Neural progenitor cell (in vitro differentiated cells): ENCODE measurements around the gene PNP. TPM values are rescaled to one million over a fixed set of nuclear protein-coding genes. Genes with fewer than 3 reads are reported as not detected.

Source experiments
- DNase-seq: peaks from one replicate; pipeline ENCODE4 v3.0.0-alpha.2; 2016; ENCODE audit warnings: low spot score
- H2AFZ ChIP-seq: fragments of 200-600 bp; sonication (generic); replicated peaks from 2 replicates; pipeline ENCODE4 v1.6.1; 2016; ENCODE audit warnings: antibody characterized with exemption
- H3F3A ChIP-seq: fragments of 200-600 bp; sonication (generic); 2 replicates; pipeline ENCODE4 v1.6.1; 2016; ENCODE audit warnings: antibody characterized with exemption, low read depth
- H3K27ac ChIP-seq: fragments of 200-600 bp; sonication (generic); 2 replicates; pipeline ENCODE4 v1.5.1; 2016; ENCODE audit warnings: mild to moderate bottlenecking
- H3K27me3 ChIP-seq: fragments of 200-600 bp; sonication (generic); 2 replicates; pipeline ENCODE4 v1.6.1; 2016; ENCODE audit warnings: mild to moderate bottlenecking, moderate library complexity
- H3K36me3 ChIP-seq: fragments of 200-600 bp; sonication (generic); 2 replicates; pipeline ENCODE4 v1.5.1; 2016
- H3K4me1 ChIP-seq: fragments of 200-600 bp; sonication (generic); 2 replicates; pipeline ENCODE4 v1.6.1; 2016; ENCODE audit warnings: mixed run types
- H3K4me2 ChIP-seq: fragments of 200-600 bp; sonication (generic); 2 replicates; pipeline ENCODE4 v1.6.1; 2016
- H3K4me3 ChIP-seq: fragments of 200-600 bp; sonication (generic); 2 replicates; pipeline ENCODE4 v1.5.1; 2016
- H3K79me2 ChIP-seq: fragments of 200-600 bp; sonication (generic); 2 replicates; pipeline ENCODE4 v1.6.1; 2016; ENCODE audit warnings: low read depth
- H3K9ac ChIP-seq: fragments of 200-600 bp; sonication (generic); 2 replicates; pipeline ENCODE4 v1.6.1; 2016
- H3K9me3 ChIP-seq: fragments of 200-600 bp; sonication (generic); 2 replicates; pipeline ENCODE4 v1.5.1; 2016; ENCODE audit warnings: low read depth
- H4K20me1 ChIP-seq: fragments of 200-600 bp; sonication (generic); 2 replicates; pipeline ENCODE4 v1.6.1; 2016; ENCODE audit warnings: low read depth
- H3K27ac Mint-ChIP-seq: 3 replicates; pipeline ENCODE4 v1.8.0; 2021; ENCODE audit warnings: mixed read lengths
- H3K27me3 Mint-ChIP-seq: 2 replicates; pipeline ENCODE4 v1.8.0; 2022; ENCODE audit warnings: low read depth, mild to moderate bottlenecking, inconsistent platforms, moderate library complexity, mixed read lengths; ENCODE audit not compliant: insufficient read depth
- H3K36me3 Mint-ChIP-seq: 3 replicates; pipeline ENCODE4 v1.8.0; 2021; ENCODE audit warnings: mixed read lengths
- H3K4me1 Mint-ChIP-seq: 3 replicates; pipeline ENCODE4 v1.8.0; 2021; ENCODE audit warnings: mixed read lengths
- H3K4me3 Mint-ChIP-seq: 3 replicates; pipeline ENCODE4 v1.8.0; 2021; ENCODE audit warnings: mild to moderate bottlenecking, moderate library complexity, mixed read lengths
- H3K9me3 Mint-ChIP-seq: 3 replicates; pipeline ENCODE4 v1.8.0; 2020; ENCODE audit warnings: mixed read lengths
- CTCF ChIP-seq: fragments of 200-600 bp; sonication (generic); IDR thresholded peaks from 2 replicates; pipeline ENCODE4 v1.5.1; 2017; ENCODE audit warnings: antibody characterized with exemption, mild to moderate bottlenecking
- EZH2 ChIP-seq: fragments of 200-600 bp; sonication (generic); IDR thresholded peaks from 2 replicates; pipeline ENCODE4 v1.6.1; 2017; ENCODE audit warnings: antibody characterized with exemption, mild to moderate bottlenecking, moderate library complexity
- EZH2phosphoT487 ChIP-seq: fragments of 200-600 bp; sonication (generic); IDR thresholded peaks from 2 replicates; pipeline ENCODE4 v1.6.1; 2017; ENCODE audit warnings: antibody characterized with exemption
- total RNA-seq: library from RNA; depleted of rRNA; stranded (reverse); fragments of >200 nt; gene quantifications from 2 replicates; pipeline ENCODE4 v1.2.3, GENCODE V29; 2015; ENCODE audit warnings: low replicate concordance

PNP gene
- total RNA-seq, 1 donor from 2014 or later, result 43.6 TPM

GRCh38 chr14:20516921-20517320 lies 47.7 kb downstream of the PNP start:
- no peaks in the 10 kb centered on the region for H3K36me3 ChIP-seq
- H3K4me2 ChIP-seq, result no peak overlapping the region
- Mint-ChIP-seq H3K9me3 (no peaks in the 10 kb centered on the region), H3K27me3 (no peaks in the 10 kb centered on the region), H3K27ac (no peak overlapping the region), H3K4me1 (no peaks in the 10 kb centered on the region), H3K4me3 (no peak overlapping the region), H3K36me3 (no peaks in the 10 kb centered on the region)
- H4K20me1 ChIP-seq, result no peaks in the 10 kb centered on the region
- H3K9me3 ChIP-seq, result no peaks in the 10 kb centered on the region
- H3K27ac ChIP-seq, result no peak overlapping the region
- H3K79me2 ChIP-seq, result no peaks in the 10 kb centered on the region
- no peaks in the 10 kb centered on the region for H3K4me1 ChIP-seq
- H3F3A ChIP-seq, result no peaks in the 10 kb centered on the region
- no peak overlapping the region for H3K4me3 ChIP-seq
- H3K27me3 ChIP-seq, result no peaks in the 10 kb centered on the region
- peak overlapping the region; percentile 5 for H2AFZ ChIP-seq
- H3K9ac ChIP-seq, result no peak overlapping the region
- no peak for TF ChIP-seq CTCF
- no peak for TF ChIP-seq EZH2
- no peak for DNase-seq

- Mint-ChIP-seq H3K4me3 (no peak overlapping the region), H3K4me1 (no peaks in the 10 kb centered on the region), H3K27ac (no peak overlapping the region), H3K27me3 (peaks cover 3% of the 10 kb centered on the region), H3K36me3 (no peaks in the 10 kb centered on the region), H3K9me3 (no peaks in the 10 kb centered on the region)
- H3K9ac ChIP-seq, result no peak overlapping the region
- TF ChIP-seq EZH2phosphoT487 (no peak), EZH2 (no peak), CTCF (no peak)
- H3K27me3 ChIP-seq, result no peaks in the 10 kb centered on the region
- no peak for DNase-seq
- H3K9me3 ChIP-seq, result no peaks in the 10 kb centered on the region
- no peak overlapping the region for H2AFZ ChIP-seq
- no peaks in the 10 kb centered on the region for H3K4me1 ChIP-seq
- H4K20me1 ChIP-seq, result no peaks in the 10 kb centered on the region
- no peak overlapping the region for H3K4me2 ChIP-seq
- no peaks in the 10 kb centered on the region for H3F3A ChIP-seq
- no peak overlapping the region for H3K27ac ChIP-seq
- H3K36me3 ChIP-seq, result no peaks in the 10 kb centered on the region
- H3K4me3 ChIP-seq, result no peak overlapping the region
- H3K79me2 ChIP-seq, result no peaks in the 10 kb centered on the region
Observed at GRCh38 chr14:20522332-20522731, 53.1 kb downstream of the PNP start.

GRCh38 chr14:20524027-20524426 lies 54.8 kb downstream of the PNP start:
- Mint-ChIP-seq H3K4me3 (no peak overlapping the region), H3K4me1 (no peaks in the 10 kb centered on the region), H3K27me3 (peaks cover 3% of the 10 kb centered on the region), H3K36me3 (no peaks in the 10 kb centered on the region), H3K9me3 (no peaks in the 10 kb centered on the region), H3K27ac (no peak overlapping the region)
- H3K27ac ChIP-seq, result no peak overlapping the region
- no peak for DNase-seq
- H3K36me3 ChIP-seq, result no peaks in the 10 kb centered on the region
- no peak overlapping the region for H2AFZ ChIP-seq
- H3K4me2 ChIP-seq, result no peak overlapping the region
- no peak overlapping the region for H3K9ac ChIP-seq
- H3K4me1 ChIP-seq, result no peaks in the 10 kb centered on the region
- H3K79me2 ChIP-seq, result no peaks in the 10 kb centered on the region
- H3K9me3 ChIP-seq, result no peaks in the 10 kb centered on the region
- no peak overlapping the region for H3K4me3 ChIP-seq
- H4K20me1 ChIP-seq, result no peaks in the 10 kb centered on the region
- H3K27me3 ChIP-seq, result no peaks in the 10 kb centered on the region
- TF ChIP-seq EZH2 (no peak), CTCF (no peak), EZH2phosphoT487 (no peak)
- H3F3A ChIP-seq, result no peaks in the 10 kb centered on the region

Other genes with a start within 250 kb of the PNP start
- not detected in 2 replicates for gene OR11H6, start 245.7 kb upstream of the PNP start, total RNA-seq
- not detected in 2 replicates for gene OR11H7, start 240.4 kb upstream of the PNP start, total RNA-seq
- not detected in 2 replicates for gene OR11H4, start 230.1 kb upstream of the PNP start, total RNA-seq
- 15.1 and 15.3 TPM in 2 replicates for gene TTC5, start 163.5 kb upstream of the PNP start, total RNA-seq
- gene CCNB1IP1, start 136.1 kb upstream of the PNP start, total RNA-seq, result 218 and 279 TPM in 2 replicates
- gene PARP2, start 125.8 kb upstream of the PNP start, total RNA-seq, result 33.2 and 47.2 TPM in 2 replicates
- gene TEP1, start 55.9 kb upstream of the PNP start, total RNA-seq, result 10.9 and 19.8 TPM in 2 replicates
- gene KLHL33, start 33.2 kb upstream of the PNP start, total RNA-seq, result 0.22 TPM in 1 of 2 replicates, not detected in the other
- 62.5 and 67.0 TPM in 2 replicates for gene OSGEP, start 14.6 kb upstream of the PNP start, total RNA-seq
- gene APEX1, start 14.2 kb upstream of the PNP start, total RNA-seq, result 76.6 and 118 TPM in 2 replicates
- 24.1 and 35.3 TPM in 2 replicates for gene PIP4P1, start 8.0 kb upstream of the PNP start, total RNA-seq
- gene RNASE10, start 36.1 kb downstream of the PNP start, total RNA-seq, result not detected in 2 replicates
- gene RNASE9, start 91.6 kb downstream of the PNP start, total RNA-seq, result not detected in 2 replicates
- not detected in 2 replicates for gene RNASE11, start 118.6 kb downstream of the PNP start, total RNA-seq
- not detected in 2 replicates for gene RNASE12, start 122.0 kb downstream of the PNP start, total RNA-seq
- not detected in 2 replicates for gene OR6S1, start 172.3 kb downstream of the PNP start, total RNA-seq
- 2.0 and 2.1 TPM in 2 replicates for gene RNASE4, start 215.2 kb downstream of the PNP start, total RNA-seq
- gene ANG, start 219.4 kb downstream of the PNP start, total RNA-seq, result 0.99 TPM in 1 of 2 replicates, not detected in the other